ENCODE results near the gene GCDH. TPM values are rescaled to one million over a fixed set of nuclear protein-coding genes. Genes with fewer than 3 reads are reported as not detected.
A peak's percentile ranks its signal among the peaks of the same experiment; 100 is the strongest.

The GCDH gene
- total RNA-seq, 1 donor from 2014 or later = 65.9 TPM

- Mint-ChIP-seq H3K4me1 (ENCODE audit: low read depth) (peaks cover 23% of the 10 kb centered on the region), H3K36me3 (ENCODE audit: low read depth) (peaks cover 40% of the 10 kb centered on the region), H3K9me3 (no peaks in the 10 kb centered on the region), H3K4me3 (no peak overlapping the region), H3K27ac (no peak overlapping the region), H3K27me3 (ENCODE audit: insufficient read depth) (no peaks in the 10 kb centered on the region)
- intact Hi-C loops (cut with micrococcal nuclease) = no loop called here
- no peak for DNase-seq (ENCODE audit: low spot score)
Observed at GRCh38 chr19:12930002-12930645, 39.2 kb downstream of the GCDH start.

DNA sequence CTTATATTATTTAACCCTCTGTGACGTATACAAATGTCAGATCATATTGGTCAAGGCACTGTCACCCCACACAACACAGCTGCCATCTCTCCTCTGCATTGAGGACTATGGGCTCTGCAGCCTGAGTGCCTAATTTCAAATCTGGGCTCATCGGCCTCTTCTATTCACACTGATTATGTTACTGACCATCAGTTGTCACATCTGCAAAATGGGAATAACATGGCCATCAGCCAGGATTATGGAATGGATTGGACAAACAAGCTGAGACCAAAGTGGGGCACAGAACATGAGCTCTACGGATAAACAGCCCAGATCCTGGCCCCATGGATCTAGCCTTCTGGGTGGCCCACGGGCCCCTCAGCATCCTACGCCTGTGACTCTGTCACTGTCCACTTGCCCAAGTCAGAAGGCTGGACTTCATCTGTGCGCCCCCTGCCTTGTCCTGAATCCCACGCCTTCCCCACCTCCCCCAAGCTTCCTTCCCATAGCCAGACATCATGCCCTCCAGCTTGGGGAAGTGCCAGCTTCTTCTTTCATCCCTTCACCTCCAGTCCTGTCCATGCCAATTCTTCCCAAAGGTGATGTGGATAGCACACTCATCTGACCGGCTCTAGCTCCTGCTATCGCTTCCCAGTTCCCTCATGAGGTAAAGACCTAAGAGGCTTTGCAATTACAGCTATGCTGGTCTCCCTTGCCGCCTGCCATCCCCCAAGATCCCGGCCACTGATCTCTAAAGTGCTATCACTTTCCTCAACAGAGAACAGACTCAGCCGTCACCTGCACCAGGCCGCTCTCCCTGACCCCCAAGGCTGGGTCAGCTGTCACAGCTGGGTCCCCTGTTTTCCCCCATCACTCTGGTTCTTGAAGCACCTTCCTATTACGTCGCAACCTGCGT, 41.7 kb downstream of the GCDH start:
- peak overlapping the region; percentile 98 for H3K4me3 Mint-ChIP-seq
- intact Hi-C loops (cut with micrococcal nuclease) = loop anchor here (1.0 kb wide), 4 partner anchors 13 to 198 kb away; partner anchors contain the start of genes RAD23A, SYCE2 and TRIR
- H3K9me3 Mint-ChIP-seq = no peaks in the 10 kb centered on the region
- H3K27me3 Mint-ChIP-seq (ENCODE audit: insufficient read depth) = no peaks in the 10 kb centered on the region
- DNase-seq (ENCODE audit: low spot score) = no peak
- H3K27ac Mint-ChIP-seq = peak overlapping the region; percentile 94
- peaks cover 35% of the 10 kb centered on the region for H3K4me1 Mint-ChIP-seq (ENCODE audit: low read depth)
- H3K36me3 Mint-ChIP-seq (ENCODE audit: low read depth) = peaks cover 30% of the 10 kb centered on the region

- peak; percentile 82 for DNase-seq (ENCODE audit: low spot score)
- Mint-ChIP-seq H3K4me1 (ENCODE audit: low read depth) (peaks cover 39% of the 10 kb centered on the region), H3K27me3 (ENCODE audit: insufficient read depth) (no peaks in the 10 kb centered on the region), H3K9me3 (no peaks in the 10 kb centered on the region), H3K27ac (peak within 1 kb of the TSS; percentile 94), H3K36me3 (ENCODE audit: low read depth) (peaks cover 29% of the 10 kb centered on the region), H3K4me3 (peak within 1 kb of the TSS; percentile 98)
- intact Hi-C loops (cut with micrococcal nuclease) = loop anchor here (1.0 kb wide), 4 partner anchors 12 to 199 kb away; partner anchors contain the start of genes RAD23A, SYCE2 and TRIR
Observed at GRCh38 chr19:12933287-12934072, 42.5 kb downstream of the GCDH start, which contains the start of gene FARSA. TSS of gene FARSA (minus strand) at chr19:12933711. CDS start at chr19:12933696, 15 bp downstream.

DNA sequence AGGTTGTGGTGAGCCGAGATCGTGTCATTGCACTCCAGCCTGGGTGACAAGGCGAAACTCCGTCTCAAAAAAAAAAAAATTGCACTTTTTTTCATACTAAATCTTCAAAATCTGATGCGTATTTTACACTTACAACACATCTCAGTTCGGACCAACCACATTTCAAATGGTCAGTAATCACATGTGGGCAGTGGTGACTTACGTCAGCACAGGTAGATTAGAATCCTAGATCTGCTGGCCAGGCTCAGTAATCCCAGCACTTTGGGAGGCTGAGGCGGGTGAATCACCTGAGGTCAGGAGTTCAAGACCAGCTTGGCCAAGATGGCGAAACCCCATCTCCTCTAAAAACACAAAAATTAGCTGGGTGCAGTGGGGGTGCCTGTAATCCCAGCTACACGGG, 44.1 kb downstream of the GCDH start:
- peaks cover 35% of the 10 kb centered on the region for H3K36me3 Mint-ChIP-seq (ENCODE audit: low read depth)
- H3K27me3 Mint-ChIP-seq (ENCODE audit: insufficient read depth) = no peaks in the 10 kb centered on the region
- DNase-seq (ENCODE audit: low spot score) = no peak
- H3K4me1 Mint-ChIP-seq (ENCODE audit: low read depth) = peaks cover 52% of the 10 kb centered on the region
- no peaks in the 10 kb centered on the region for H3K9me3 Mint-ChIP-seq
- no peak overlapping the region for H3K27ac Mint-ChIP-seq
- H3K4me3 Mint-ChIP-seq = peak overlapping the region; percentile 19
- intact Hi-C loops (cut with micrococcal nuclease) = no loop called here

GRCh38 chr19:12936582-12936981, 45.6 kb downstream of the GCDH start:
- Mint-ChIP-seq H3K9me3 (no peaks in the 10 kb centered on the region), H3K36me3 (ENCODE audit: low read depth) (peaks cover 41% of the 10 kb centered on the region), H3K4me3 (peak overlapping the region; percentile 5), H3K4me1 (ENCODE audit: low read depth) (peaks cover 63% of the 10 kb centered on the region), H3K27me3 (ENCODE audit: insufficient read depth) (no peaks in the 10 kb centered on the region), H3K27ac (no peak overlapping the region)
- no peak for DNase-seq (ENCODE audit: low spot score)
- intact Hi-C loops (cut with micrococcal nuclease) = no loop called here

DNA sequence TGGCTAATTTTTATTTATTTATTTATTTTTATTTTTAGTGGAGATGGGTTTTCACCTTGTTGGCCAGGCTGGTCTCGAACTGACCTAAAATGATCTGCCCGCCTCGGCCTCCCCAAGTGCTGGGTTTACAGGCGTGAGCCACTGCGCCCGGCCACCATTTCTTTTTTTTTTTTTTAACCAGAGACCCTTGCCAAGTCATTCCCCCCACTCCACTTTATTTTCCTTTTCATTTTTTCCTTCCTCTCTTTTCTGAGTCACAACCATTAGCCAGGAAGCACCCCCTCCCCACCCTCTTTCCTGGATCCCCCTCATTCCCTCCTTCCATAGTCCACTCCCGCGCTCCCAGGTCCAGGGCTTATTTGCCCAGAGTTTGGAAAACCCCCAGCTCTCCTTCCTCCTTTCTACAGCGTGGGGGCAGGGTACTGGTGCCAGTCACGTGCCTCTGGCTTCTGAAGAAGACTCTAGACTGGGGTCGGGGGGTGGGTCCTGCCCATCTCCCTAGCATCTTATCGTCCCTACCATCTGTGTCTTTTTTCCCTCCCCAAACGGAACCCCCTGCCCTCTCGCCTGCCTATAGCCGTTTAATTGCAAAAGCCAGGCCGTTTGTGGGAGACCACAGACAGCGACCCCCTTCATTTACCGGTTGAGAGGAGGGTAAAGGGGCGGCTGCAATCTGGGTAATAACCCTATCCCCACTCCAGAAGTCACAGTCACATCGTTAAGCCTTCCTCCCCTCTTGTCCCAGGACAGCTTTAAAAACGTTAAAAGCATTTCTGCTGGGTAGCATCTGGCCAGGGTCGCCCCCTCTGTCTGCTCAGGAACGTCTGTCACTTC, 46.4 kb downstream of the GCDH start:
- H3K9me3 Mint-ChIP-seq = no peaks in the 10 kb centered on the region
- peaks cover 42% of the 10 kb centered on the region for H3K36me3 Mint-ChIP-seq (ENCODE audit: low read depth)
- intact Hi-C loops (cut with micrococcal nuclease) = no loop called here
- peak overlapping the region; percentile 94 for H3K27ac Mint-ChIP-seq
- H3K4me1 Mint-ChIP-seq (ENCODE audit: low read depth) = peaks cover 56% of the 10 kb centered on the region
- no peak for DNase-seq (ENCODE audit: low spot score)
- peak overlapping the region; percentile 100 for H3K4me3 Mint-ChIP-seq
- no peaks in the 10 kb centered on the region for H3K27me3 Mint-ChIP-seq (ENCODE audit: insufficient read depth)

GRCh38 chr19:12937927-12938778, 47.2 kb downstream of the GCDH start, which contains the start of gene CALR:
TSS of gene CALR (plus strand) at chr19:12938609. CDS start at chr19:12938680, 71 bp downstream.
- intact Hi-C loops (cut with micrococcal nuclease) = loop anchor here (1.0 to 2.0 kb wide), 6 partner anchors 19 to 201 kb away; partner anchors contain the start of genes GCDH, GET3, JUNB and SYCE2
- Mint-ChIP-seq H3K9me3 (no peaks in the 10 kb centered on the region), H3K4me3 (peak within 1 kb of the TSS; percentile 100), H3K27me3 (ENCODE audit: insufficient read depth) (no peaks in the 10 kb centered on the region), H3K4me1 (ENCODE audit: low read depth) (peaks cover 48% of the 10 kb centered on the region), H3K36me3 (ENCODE audit: low read depth) (peaks cover 39% of the 10 kb centered on the region), H3K27ac (peak within 1 kb of the TSS; percentile 94)
- peak; percentile 100 for DNase-seq (ENCODE audit: low spot score)

- Mint-ChIP-seq H3K4me1 (ENCODE audit: low read depth) (peaks cover 51% of the 10 kb centered on the region), H3K4me3 (peak overlapping the region; percentile 100), H3K9me3 (no peaks in the 10 kb centered on the region), H3K27ac (peak overlapping the region; percentile 94), H3K27me3 (ENCODE audit: insufficient read depth) (no peaks in the 10 kb centered on the region), H3K36me3 (ENCODE audit: low read depth) (peaks cover 43% of the 10 kb centered on the region)
- intact Hi-C loops (cut with micrococcal nuclease) = loop anchor here (1.0 to 2.0 kb wide), 6 partner anchors 20 to 202 kb away; partner anchors contain the start of genes GCDH, GET3, JUNB and SYCE2
- peak; percentile 20 for DNase-seq (ENCODE audit: low spot score)
Observed at GRCh38 chr19:12938779-12939601, 48.0 kb downstream of the GCDH start.

GRCh38 chr19:12939975-12940423, 49.0 kb downstream of the GCDH start:
- Mint-ChIP-seq H3K9me3 (no peaks in the 10 kb centered on the region), H3K27me3 (ENCODE audit: insufficient read depth) (no peaks in the 10 kb centered on the region), H3K27ac (peak overlapping the region; percentile 94), H3K36me3 (ENCODE audit: low read depth) (peaks cover 50% of the 10 kb centered on the region), H3K4me3 (peak overlapping the region; percentile 100), H3K4me1 (ENCODE audit: low read depth) (peaks cover 54% of the 10 kb centered on the region)
- intact Hi-C loops (cut with micrococcal nuclease) = loop anchor here (2.0 kb wide), 2 partner anchors 149 to 157 kb away; partner anchors contain the start of gene JUNB
- DNase-seq (ENCODE audit: low spot score) = no peak

DNA sequence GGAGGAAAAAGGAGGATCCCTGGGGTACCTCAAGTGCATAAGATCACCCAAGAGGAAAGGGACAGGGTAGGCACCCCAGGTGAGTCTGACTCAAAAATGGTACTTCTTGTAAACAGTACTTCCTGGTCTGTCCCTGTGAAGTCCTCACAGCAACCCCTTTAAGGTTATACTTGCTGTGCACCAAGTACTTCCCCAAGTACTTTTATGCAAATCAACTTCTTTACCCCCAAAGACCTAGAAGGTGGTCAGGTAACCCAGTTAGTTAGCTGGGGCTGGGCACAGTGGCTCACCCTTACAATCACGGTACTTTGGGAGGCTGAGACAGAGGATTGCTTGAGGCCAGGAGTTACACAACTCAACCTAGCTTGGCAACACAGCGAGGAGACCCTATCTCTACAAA, 49.9 kb downstream of the GCDH start:
- no peaks in the 10 kb centered on the region for H3K9me3 Mint-ChIP-seq
- peak overlapping the region; percentile 40 for H3K27ac Mint-ChIP-seq
- peaks cover 62% of the 10 kb centered on the region for H3K4me1 Mint-ChIP-seq (ENCODE audit: low read depth)
- H3K4me3 Mint-ChIP-seq = peak overlapping the region; percentile 100
- no peaks in the 10 kb centered on the region for H3K27me3 Mint-ChIP-seq (ENCODE audit: insufficient read depth)
- no peak for DNase-seq (ENCODE audit: low spot score)
- intact Hi-C loops (cut with micrococcal nuclease) = no loop called here
- H3K36me3 Mint-ChIP-seq (ENCODE audit: low read depth) = peaks cover 56% of the 10 kb centered on the region

Data from activated T-helper 1 cell treated with anti-CD3 and anti-CD28 coated beads, Interleukin-12 subunit alpha, Interleukin-12 subunit beta, Interleukin-2, Interleukin-4 antibody, amounts not matched to agents 30 ng/mL and 10 ng/mL and 1 ng/mL, durations not matched to agents 14 hours and 24 hours and 36 hours (primary cell).